SU-DHL-6 (cell line): Measurements from ENCODE around the gene PPA2.

ENCODE experiments used
- H2AFZ ChIP-seq: fragments of 200-600 bp; sonication (generic); 2 replicates; pipeline ENCODE4 v1.6.1; 2014; ENCODE audit warnings: low read depth, mild to moderate bottlenecking, moderate library complexity, mixed read lengths, antibody characterized with exemption, low read length; ENCODE audit not compliant: severe bottlenecking
- H3F3A ChIP-seq: fragments of 200-600 bp; shearing (Covaris generic); 2 replicates; pipeline ENCODE4 v1.6.0; 2016; ENCODE audit warnings: antibody characterized with exemption, mild to moderate bottlenecking; ENCODE audit not compliant: insufficient read depth
- H3K27ac ChIP-seq: fragments of 200-600 bp; sonication (generic); 2 replicates; pipeline ENCODE4 v1.5.1; 2016; ENCODE audit warnings: low read depth, mild to moderate bottlenecking, low read length, moderate library complexity, mixed read lengths
- H3K27me3 ChIP-seq: fragments of 200-600 bp; sonication (generic), shearing (Covaris generic); 2 replicates; pipeline ENCODE4 v1.6.0; 2014; ENCODE audit warnings: mild to moderate bottlenecking, low read length
- H3K36me3 ChIP-seq: fragments of 200-600 bp; sonication (generic); 2 replicates; pipeline ENCODE4 v1.6.1; 2014; ENCODE audit warnings: mild to moderate bottlenecking, low read length, mixed read lengths
- H3K4me2 ChIP-seq: fragments of 300-600, 200-600 bp; shearing (Covaris generic), sonication (generic); 2 replicates; pipeline ENCODE4 v1.6.0; 2014; ENCODE audit warnings: low read length, low read depth, mild to moderate bottlenecking; ENCODE audit not compliant: poor library complexity, severe bottlenecking
- H3K4me3 ChIP-seq: fragments of 200-600 bp; sonication (generic); 2 replicates; pipeline ENCODE4 v1.5.1; 2014; ENCODE audit warnings: antibody characterized with exemption, low read length, mild to moderate bottlenecking, mixed read lengths; ENCODE audit not compliant: insufficient read depth, poor library complexity, severe bottlenecking
- H3K79me2 ChIP-seq: fragments of 200-600 bp; sonication (generic); 2 replicates; pipeline ENCODE4 v1.6.1; 2014; ENCODE audit warnings: mild to moderate bottlenecking, low read length, moderate library complexity; ENCODE audit not compliant: insufficient read depth
- H3K9ac ChIP-seq: fragments of 200-600 bp; sonication (generic); 2 replicates; pipeline ENCODE4 v1.7.0; 2014; ENCODE audit warnings: mild to moderate bottlenecking, low read length
- H3K9me2 ChIP-seq: fragments of 200-600 bp; sonication (generic); replicated peaks from 2 replicates; pipeline ENCODE4 v1.6.1; 2014; ENCODE audit warnings: low read length; ENCODE audit not compliant: insufficient read depth
- H3K9me3 ChIP-seq: fragments of 200-600 bp; sonication (generic); 2 replicates; pipeline ENCODE4 v1.6.1; 2014; ENCODE audit warnings: low read length, mixed read lengths; ENCODE audit not compliant: insufficient read depth
- H4K20me1 ChIP-seq: fragments of 200-600 bp; sonication (generic); 2 replicates; pipeline ENCODE4 v1.6.1; 2014; ENCODE audit warnings: low read depth, mild to moderate bottlenecking, antibody characterized with exemption, low read length, moderate library complexity, mixed read lengths
- EZH2phosphoT487 ChIP-seq: fragments of 200-600 bp; sonication (generic), shearing (Covaris generic); conservative IDR thresholded peaks from 2 replicates; pipeline ENCODE4 v1.6.1; 2018; ENCODE audit warnings: mild to moderate bottlenecking, antibody characterized with exemption, low read length, moderate library complexity, mixed read lengths
- TF ChIP-seq, protein P1 (sequence below): fragments of 200-600 bp; sonication (generic); IDR thresholded peaks from one replicate; pipeline ENCODE4 v1.5.1; 2017; ENCODE audit warnings: antibody characterized with exemption, mild to moderate bottlenecking, low read length, moderate library complexity; ENCODE audit not compliant: insufficient read depth, poor library complexity, severe bottlenecking

The PPA2 gene

DNA sequence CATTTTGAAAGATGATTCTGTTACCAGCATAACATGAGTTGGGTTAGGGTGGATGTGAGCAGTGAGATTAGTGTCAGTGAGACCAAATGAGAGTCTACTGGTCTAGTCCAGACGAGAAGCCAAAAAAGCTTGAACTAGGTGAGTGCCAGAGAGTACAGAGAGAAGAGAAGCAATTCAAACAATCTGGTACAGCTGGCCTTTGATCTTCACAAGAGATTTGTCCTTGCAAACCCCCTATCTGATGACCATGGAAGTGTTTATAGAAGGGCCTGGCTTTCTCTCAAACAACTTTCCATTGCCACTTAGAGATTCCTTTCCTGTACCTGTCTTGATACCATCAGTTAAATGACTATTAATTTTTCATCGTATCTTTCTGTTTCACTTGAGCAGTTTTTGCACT, 128.5 kb downstream of the PPA2 start:
- Histone ChIP-seq H3K27ac (no peak overlapping the region), H3K4me2 (no peak overlapping the region)
- TF ChIP-seq, protein P1, sequence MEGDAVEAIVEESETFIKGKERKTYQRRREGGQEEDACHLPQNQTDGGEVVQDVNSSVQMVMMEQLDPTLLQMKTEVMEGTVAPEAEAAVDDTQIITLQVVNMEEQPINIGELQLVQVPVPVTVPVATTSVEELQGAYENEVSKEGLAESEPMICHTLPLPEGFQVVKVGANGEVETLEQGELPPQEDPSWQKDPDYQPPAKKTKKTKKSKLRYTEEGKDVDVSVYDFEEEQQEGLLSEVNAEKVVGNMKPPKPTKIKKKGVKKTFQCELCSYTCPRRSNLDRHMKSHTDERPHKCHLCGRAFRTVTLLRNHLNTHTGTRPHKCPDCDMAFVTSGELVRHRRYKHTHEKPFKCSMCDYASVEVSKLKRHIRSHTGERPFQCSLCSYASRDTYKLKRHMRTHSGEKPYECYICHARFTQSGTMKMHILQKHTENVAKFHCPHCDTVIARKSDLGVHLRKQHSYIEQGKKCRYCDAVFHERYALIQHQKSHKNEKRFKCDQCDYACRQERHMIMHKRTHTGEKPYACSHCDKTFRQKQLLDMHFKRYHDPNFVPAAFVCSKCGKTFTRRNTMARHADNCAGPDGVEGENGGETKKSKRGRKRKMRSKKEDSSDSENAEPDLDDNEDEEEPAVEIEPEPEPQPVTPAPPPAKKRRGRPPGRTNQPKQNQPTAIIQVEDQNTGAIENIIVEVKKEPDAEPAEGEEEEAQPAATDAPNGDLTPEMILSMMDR: no peak
- TF ChIP-seq EZH2phosphoT487: no peak

GRCh38 chr4:105344141-105344540, 129.7 kb downstream of the PPA2 start:
- H3K9me3 ChIP-seq: no peaks in the 10 kb centered on the region
- H3K27ac ChIP-seq: no peak overlapping the region
- H3K27me3 ChIP-seq: no peaks in the 10 kb centered on the region
- H4K20me1 ChIP-seq: no peaks in the 10 kb centered on the region
- H3K4me2 ChIP-seq: no peak overlapping the region
- no peak overlapping the region for H2AFZ ChIP-seq
- TF ChIP-seq, protein P1: no peak
- no peak for TF ChIP-seq EZH2phosphoT487
- no peak overlapping the region for H3K4me3 ChIP-seq
- no peaks in the 10 kb centered on the region for H3K9me2 ChIP-seq
- H3K36me3 ChIP-seq: no peaks in the 10 kb centered on the region
- H3K79me2 ChIP-seq: no peaks in the 10 kb centered on the region
- H3F3A ChIP-seq: no peaks in the 10 kb centered on the region
- no peak overlapping the region for H3K9ac ChIP-seq

More for the DNA sequence above, 128.5 kb downstream of the PPA2 start:
- no peak overlapping the region for H3K9ac ChIP-seq
- H3F3A ChIP-seq: no peaks in the 10 kb centered on the region
- no peaks in the 10 kb centered on the region for H3K79me2 ChIP-seq
- no peaks in the 10 kb centered on the region for H3K27me3 ChIP-seq
- H3K4me3 ChIP-seq: no peak overlapping the region
- H3K9me3 ChIP-seq: no peaks in the 10 kb centered on the region
- H3K9me2 ChIP-seq: no peaks in the 10 kb centered on the region
- no peak overlapping the region for H2AFZ ChIP-seq
- no peaks in the 10 kb centered on the region for H4K20me1 ChIP-seq
- no peaks in the 10 kb centered on the region for H3K36me3 ChIP-seq

DNA sequence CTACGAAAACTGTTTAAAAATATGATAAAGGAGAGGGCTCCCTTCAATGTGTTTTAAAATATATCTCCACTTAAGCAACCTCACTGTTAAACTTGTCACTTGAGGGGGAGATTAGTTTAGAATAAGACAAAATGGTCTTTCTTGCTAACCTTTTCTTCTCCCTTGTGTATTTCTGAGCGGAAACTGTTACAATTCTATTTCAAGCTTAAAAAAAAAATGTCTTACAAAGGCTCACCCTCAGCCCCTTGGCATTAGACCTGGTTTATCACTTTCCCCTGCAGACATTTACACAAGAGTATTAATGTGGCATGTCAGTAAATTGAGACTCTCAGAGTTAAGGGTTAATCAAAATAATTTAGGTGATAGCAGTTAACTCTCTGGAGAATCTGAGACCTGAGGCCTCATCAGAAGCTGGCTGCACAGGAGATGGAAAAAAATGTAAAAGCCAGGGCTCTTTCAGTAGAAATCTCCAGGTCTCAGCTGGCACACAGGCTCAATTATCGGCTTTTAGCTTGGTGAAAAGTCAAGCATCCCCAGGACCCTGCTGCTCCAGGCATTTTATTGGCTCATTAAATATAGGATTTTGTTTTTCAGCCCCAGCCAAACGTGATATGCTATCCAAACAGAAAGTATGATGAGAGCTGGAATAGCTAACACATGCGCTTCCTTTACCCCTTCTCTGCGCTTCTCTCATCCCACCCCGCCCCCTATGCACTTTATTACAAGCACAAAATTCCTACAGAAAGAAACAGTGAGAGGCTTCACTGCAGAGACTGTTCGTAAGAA, 130.5 kb downstream of the PPA2 start:
- H3K27me3 ChIP-seq: no peaks in the 10 kb centered on the region
- no peak overlapping the region for H3K4me2 ChIP-seq
- H3F3A ChIP-seq: no peaks in the 10 kb centered on the region
- H4K20me1 ChIP-seq: no peaks in the 10 kb centered on the region
- no peak overlapping the region for H3K27ac ChIP-seq
- no peak overlapping the region for H2AFZ ChIP-seq
- H3K4me3 ChIP-seq: no peak overlapping the region
- no peaks in the 10 kb centered on the region for H3K9me3 ChIP-seq
- H3K9ac ChIP-seq: no peak overlapping the region
- TF ChIP-seq EZH2phosphoT487: no peak
- TF ChIP-seq, protein P1: no peak
- H3K36me3 ChIP-seq: no peaks in the 10 kb centered on the region
- no peaks in the 10 kb centered on the region for H3K79me2 ChIP-seq
- no peaks in the 10 kb centered on the region for H3K9me2 ChIP-seq
